IMR-90 (cell line): Measurements from ENCODE around the gene SLC30A10. TPM values are rescaled to one million over a fixed set of nuclear protein-coding genes. Genes with fewer than 3 reads are reported as not detected.

Experiments
- ATAC-seq: fragments of 200-7000 bp; cut with Tn5 transposase; 2 replicates; pipeline ENCODE4 v1.9.1; 2020; ENCODE audit warnings: low read depth, mild to moderate bottlenecking, moderate library complexity
- BruUV-seq: library from RNA; stranded (reverse); fragments of 400-500 nt; replicated peaks from 2 replicates; lab custom pipeline; 2021; lab: Mats Ljungman, UMichigan
- CTCF ChIA-PET: fragments of 300-600 bp; formaldehyde crosslinking; extraction: SDS; loops from one replicate; lab custom pipeline; 2021; ENCODE audit warnings: antibody characterized with exemption; lab: Yijun Ruan, JAX
- POLR2A ChIA-PET: fragments of 300-600 bp; sonication (Branson Sonifier 250); formaldehyde crosslinking; loops from one replicate; lab custom pipeline; 2022; ENCODE audit warnings: antibody characterized with exemption; ENCODE audit not compliant: unreplicated experiment; lab: Charles Lee
- DNase-seq: peaks from one replicate; pipeline ENCODE4 v3.0.0; 2013
- H2AFZ ChIP-seq: replicated peaks from 2 replicates; pipeline ENCODE3; 2013; ENCODE audit warnings: low read length, mild to moderate bottlenecking; ENCODE audit not compliant: poor library complexity
- H2AK5ac ChIP-seq: 2 replicates; pipeline ENCODE4 v1.6.1; 2013; ENCODE audit warnings: low read depth, low read length, inconsistent platforms
- H2AK9ac ChIP-seq: replicated peaks from 2 replicates; pipeline ENCODE3; 2013; ENCODE audit warnings: mild to moderate bottlenecking, low read depth, low read length, moderate library complexity; ENCODE audit not compliant: poor library complexity
- H2BK120ac ChIP-seq: 2 replicates; pipeline ENCODE4 v1.6.1; 2013; ENCODE audit warnings: low read depth, low read length, inconsistent platforms
- H2BK15ac ChIP-seq: 3 replicates; pipeline ENCODE4 v1.6.1; 2013; ENCODE audit warnings: low read depth, low read length, inconsistent platforms
- H2BK20ac ChIP-seq: 2 replicates; pipeline ENCODE4 v1.6.1; 2013; ENCODE audit warnings: low read depth, mild to moderate bottlenecking, inconsistent platforms, low read length, moderate library complexity
- H2BK5ac ChIP-seq: 2 replicates; pipeline ENCODE4 v1.6.1; 2013; ENCODE audit warnings: mild to moderate bottlenecking, low read depth, low read length, inconsistent platforms; ENCODE audit not compliant: poor library complexity, severe bottlenecking
- H3K14ac ChIP-seq: replicated peaks from 2 replicates; pipeline ENCODE4 v1.6.1; 2013; ENCODE audit warnings: low read depth, low read length, inconsistent platforms
- H3K18ac ChIP-seq: 2 replicates; pipeline ENCODE4 v1.6.1; 2013; ENCODE audit warnings: low read depth, low read length, control low read depth
- H3K23ac ChIP-seq: 2 replicates; pipeline ENCODE4 v1.6.1; 2013; ENCODE audit warnings: low read depth, low read length, inconsistent platforms
- H3K27ac ChIP-seq: 2 replicates; pipeline ENCODE4 v1.5.1; 2013; ENCODE audit warnings: mild to moderate bottlenecking, control low read depth, low read length; ENCODE audit not compliant: insufficient read depth
- H3K27me3 ChIP-seq: 2 replicates; pipeline ENCODE4 v1.6.1; 2013; ENCODE audit warnings: low read length; ENCODE audit not compliant: control insufficient read depth, insufficient read depth
- H3K36me3 ChIP-seq: 2 replicates; pipeline ENCODE4 v1.6.1; 2013; ENCODE audit warnings: low read length, mixed read lengths; ENCODE audit not compliant: control insufficient read depth, insufficient read depth
- H3K4ac ChIP-seq: 2 replicates; pipeline ENCODE4 v1.6.1; 2013; ENCODE audit warnings: low read depth, low read length, inconsistent platforms
- H3K4me1 ChIP-seq: 2 replicates; pipeline ENCODE4 v1.6.1; 2013; ENCODE audit warnings: low read length, mixed read lengths; ENCODE audit not compliant: control insufficient read depth, insufficient read depth
- H3K4me2 ChIP-seq: 2 replicates; pipeline ENCODE4 v1.6.1; 2013; ENCODE audit warnings: low read depth, mild to moderate bottlenecking, control low read depth, low read length, moderate library complexity
- H3K4me3 ChIP-seq: 2 replicates; pipeline ENCODE4 v1.5.1; 2013; ENCODE audit warnings: low read depth, mild to moderate bottlenecking, control low read depth, low read length, moderate library complexity; ENCODE audit not compliant: insufficient read depth
- H3K56ac ChIP-seq: 2 replicates; pipeline ENCODE4 v1.6.1; 2013; ENCODE audit warnings: low read length, inconsistent platforms; ENCODE audit not compliant: insufficient read depth; ENCODE audit errors: extremely low read depth
- H3K79me1 ChIP-seq, 2 experiments: 2 replicates each; pipeline ENCODE4 v1.6.1; 2013; ENCODE audit warnings: low read length in 2 of 2, inconsistent platforms in 1 of 2, low read depth in 1 of 2
- H3K9ac ChIP-seq: 2 replicates; pipeline ENCODE4 v1.6.1; 2013; ENCODE audit warnings: low read depth, low read length, control low read depth
- H3K9me1 ChIP-seq: 2 replicates; pipeline ENCODE4 v1.6.1; 2013; ENCODE audit warnings: low read length, inconsistent platforms; ENCODE audit not compliant: insufficient read depth
- H3K9me3 ChIP-seq: 2 replicates; pipeline ENCODE4 v1.6.1; 2013; ENCODE audit warnings: low read length; ENCODE audit not compliant: control insufficient read depth, insufficient read depth
- H4K20me1 ChIP-seq: 2 replicates; pipeline ENCODE4 v1.6.1; 2013; ENCODE audit warnings: low read length, inconsistent platforms; ENCODE audit not compliant: insufficient read depth
- H4K5ac ChIP-seq: 2 replicates; pipeline ENCODE4 v1.6.1; 2013; ENCODE audit warnings: mild to moderate bottlenecking, low read depth, low read length, control low read depth
- H4K8ac ChIP-seq, 2 experiments: 2 replicates each; pipeline ENCODE4 v1.6.1; 2013; ENCODE audit warnings: low read depth in 2 of 2, low read length in 2 of 2, control low read depth in 1 of 2, inconsistent platforms in 1 of 2
- H4K91ac ChIP-seq: 2 replicates; pipeline ENCODE4 v1.6.1; 2013; ENCODE audit warnings: low read depth, low read length, inconsistent platforms; ENCODE audit not compliant: insufficient read depth
- BHLHE40 ChIP-seq: fragments of 150-350 bp; IDR thresholded peaks from 2 replicates; pipeline ENCODE4 v1.6.1; 2016; ENCODE audit warnings: mild to moderate bottlenecking, low read depth, low read length
- CHD1 ChIP-seq: IDR thresholded peaks from 2 replicates; pipeline ENCODE4 v1.6.1; 2012; ENCODE audit warnings: low read depth, low read length, improper control_type of control experiment
- FOS ChIP-seq: fragments of 150-350 bp; IDR thresholded peaks from 2 replicates; pipeline ENCODE4 v1.6.1; 2016; ENCODE audit warnings: low read depth, low read length
- MAFK ChIP-seq: IDR thresholded peaks from 2 replicates; pipeline ENCODE4 v1.6.1; 2012; ENCODE audit warnings: low read depth, low read length, improper control_type of control experiment
- MXI1 ChIP-seq: IDR thresholded peaks from 2 replicates; pipeline ENCODE4 v1.6.1; 2012; ENCODE audit warnings: low read depth, mild to moderate bottlenecking, low read length, moderate library complexity, borderline replicate concordance
- NFE2L2 ChIP-seq: fragments of 150-350 bp; IDR thresholded peaks from 2 replicates; pipeline ENCODE4 v1.6.1; 2016; ENCODE audit warnings: low read depth, mild to moderate bottlenecking, low read length
- POLR2A ChIP-seq: IDR thresholded peaks from 2 replicates; pipeline ENCODE4 v1.6.1; 2012; ENCODE audit warnings: mild to moderate bottlenecking, low read depth, low read length
- RAD21 ChIP-seq: IDR thresholded peaks from 2 replicates; pipeline ENCODE4 v1.6.1; 2012; ENCODE audit warnings: low read length, improper control_type of control experiment
- RCOR1 ChIP-seq: IDR thresholded peaks from 2 replicates; pipeline ENCODE4 v1.6.1; 2012; ENCODE audit warnings: mild to moderate bottlenecking, low read length, improper control_type of control experiment; ENCODE audit not compliant: insufficient replicate concordance
- USF2 ChIP-seq: fragments of 150-350 bp; IDR thresholded peaks from 2 replicates; pipeline ENCODE4 v1.6.1; 2017; ENCODE audit warnings: mild to moderate bottlenecking, antibody characterized with exemption, low read length, low read depth
- WGBS, 2 experiments: methylation state at CpG; one replicate each; pipeline versions ENCODE4 v1.1.5 to v1.1.7; 2013; ENCODE audit warnings: missing lambda C conversion rate in 2 of 2; ENCODE audit not compliant: insufficient read length in 1 of 2; ENCODE audit errors: extremely low coverage in 2 of 2; 5-methylcytosine and 5-hydroxymethylcytosine counted together
- dilution Hi-C: fragments of 300-500 bp; cut with HindIII; formaldehyde crosslinking; loops from one replicate; pipeline ENCODE4 v1.14.3; 2018; ENCODE audit warnings: low sequenced_read_pairs; ENCODE audit not compliant: unreplicated experiment
- in situ Hi-C: fragments of 300-500 bp; cut with MboI; formaldehyde crosslinking; loops from 3 replicates; pipeline ENCODE4 v1.14.3; 2019; ENCODE audit warnings: low sequenced_read_pairs, inconsistent platforms, mixed read lengths
- intact Hi-C: fragments of 100-400 bp; cut with micrococcal nuclease; formaldehyde crosslinking; loops from 2 replicates; pipeline ENCODE4 v1.10.0; 2022
- polyA plus RNA-seq, 3 experiments: library from polyadenylated mRNA; depleted of rRNA; stranded (reverse); fragments of >200 nt; gene quantifications; 2 replicates each; pipeline ENCODE4 v1.2.3, GENCODE V29; 2012; ENCODE audit warnings: low replicate concordance in 1 of 3
- total RNA-seq: library from RNA; depleted of rRNA; stranded (reverse); fragments of >200 nt; gene quantifications from 2 replicates; pipeline ENCODE4 v1.2.3, GENCODE V29; 2012
- TF ChIP-seq, protein P1 (sequence below): conservative IDR thresholded peaks from 2 replicates; pipeline ENCODE4 v1.5.1; 2012; ENCODE audit warnings: mild to moderate bottlenecking, low read depth, low read length, improper control_type of control experiment

The SLC30A10 gene
- total and polyA plus RNA-seq, 2 of the 4 experiments (the other 2 are of a cell fraction): not detected

- TF ChIP-seq, protein P1, sequence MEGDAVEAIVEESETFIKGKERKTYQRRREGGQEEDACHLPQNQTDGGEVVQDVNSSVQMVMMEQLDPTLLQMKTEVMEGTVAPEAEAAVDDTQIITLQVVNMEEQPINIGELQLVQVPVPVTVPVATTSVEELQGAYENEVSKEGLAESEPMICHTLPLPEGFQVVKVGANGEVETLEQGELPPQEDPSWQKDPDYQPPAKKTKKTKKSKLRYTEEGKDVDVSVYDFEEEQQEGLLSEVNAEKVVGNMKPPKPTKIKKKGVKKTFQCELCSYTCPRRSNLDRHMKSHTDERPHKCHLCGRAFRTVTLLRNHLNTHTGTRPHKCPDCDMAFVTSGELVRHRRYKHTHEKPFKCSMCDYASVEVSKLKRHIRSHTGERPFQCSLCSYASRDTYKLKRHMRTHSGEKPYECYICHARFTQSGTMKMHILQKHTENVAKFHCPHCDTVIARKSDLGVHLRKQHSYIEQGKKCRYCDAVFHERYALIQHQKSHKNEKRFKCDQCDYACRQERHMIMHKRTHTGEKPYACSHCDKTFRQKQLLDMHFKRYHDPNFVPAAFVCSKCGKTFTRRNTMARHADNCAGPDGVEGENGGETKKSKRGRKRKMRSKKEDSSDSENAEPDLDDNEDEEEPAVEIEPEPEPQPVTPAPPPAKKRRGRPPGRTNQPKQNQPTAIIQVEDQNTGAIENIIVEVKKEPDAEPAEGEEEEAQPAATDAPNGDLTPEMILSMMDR: no peak
- no peak for TF ChIP-seq MXI1
- no peak for TF ChIP-seq RAD21
- no peak for TF ChIP-seq CHD1
- no peak for TF ChIP-seq NFE2L2
- no peak for TF ChIP-seq FOS
- TF ChIP-seq RCOR1: no peak
- TF ChIP-seq USF2: no peak
- no peak for TF ChIP-seq POLR2A
- no peak for TF ChIP-seq MAFK
- no peak for TF ChIP-seq BHLHE40
- Histone ChIP-seq H3K23ac (no peak overlapping the region), H3K27ac (no peak overlapping the region), H3K9me1 (no peaks in the 10 kb centered on the region), H3K14ac (no peak overlapping the region), H3K9me3 (no peaks in the 10 kb centered on the region), H2BK5ac (no peak overlapping the region), H3K27me3 (no peaks in the 10 kb centered on the region), H2BK20ac (no peak overlapping the region), H3K56ac (no peak overlapping the region), H3K9ac (no peak overlapping the region), H3K18ac (no peak overlapping the region), H3K4me1 (no peaks in the 10 kb centered on the region), H3K79me1 (no peaks in the 10 kb centered on the region), H3K4me2 (no peak overlapping the region), H2BK15ac (no peak overlapping the region), H2AFZ (no peak overlapping the region), H2BK120ac (no peak overlapping the region), H2AK9ac (no peak overlapping the region), H2AK5ac (no peak overlapping the region), H4K5ac (no peak overlapping the region), H3K4ac (no peak overlapping the region), H4K20me1 (no peaks in the 10 kb centered on the region), H4K91ac (no peak overlapping the region), H4K8ac (no peak overlapping the region), H3K4me3 (no peak overlapping the region), H3K36me3 (no peaks in the 10 kb centered on the region)
- intact Hi-C loops (no loop called here), in situ Hi-C loops (no loop called here), dilution Hi-C loops (no loop called here)
- CTCF ChIA-PET: no interaction called here
- POLR2A ChIA-PET: no interaction called here
- no CpG with 5 or more reads among the region's 3 CpGs for WGBS, 2 experiments
- ATAC-seq: no peak
- no peak for DNase-seq
- BruUV-seq: no TSS peak
Measured at GRCh38 chr1:219908170-219908569, 20.2 kb downstream of the SLC30A10 start.
